ENCODE results near the gene NAE1.
A peak's percentile ranks its signal among the peaks of the same experiment; 100 is the strongest.

NAE1 gene

GRCh38 chr16:66853261-66854139 lies 22.7 kb upstream of the NAE1 start:
- DNase-seq, result no peak
- Histone ChIP-seq H3K27me3 (peaks cover 0 to 4% of the 10 kb centered on the region in 2 donors), H3K9me3 (no peaks in the 10 kb centered on the region), H3K4me1 (no peaks in the 10 kb centered on the region), H3K36me3 (no peaks in the 10 kb centered on the region), H3K4me3 (no peak overlapping the region), H3K27ac (no peak overlapping the region)
- TF ChIP-seq CTCF (IDR thresholded peaks at IDR 0.05), result no peak
- intact Hi-C loops (cut with DNase I; ENCODE audit: low total_unique reads), result loop anchor here (10.0 kb wide), 1 partner anchor 429 kb away; the partner anchor contains the start of gene BEAN1

DNA sequence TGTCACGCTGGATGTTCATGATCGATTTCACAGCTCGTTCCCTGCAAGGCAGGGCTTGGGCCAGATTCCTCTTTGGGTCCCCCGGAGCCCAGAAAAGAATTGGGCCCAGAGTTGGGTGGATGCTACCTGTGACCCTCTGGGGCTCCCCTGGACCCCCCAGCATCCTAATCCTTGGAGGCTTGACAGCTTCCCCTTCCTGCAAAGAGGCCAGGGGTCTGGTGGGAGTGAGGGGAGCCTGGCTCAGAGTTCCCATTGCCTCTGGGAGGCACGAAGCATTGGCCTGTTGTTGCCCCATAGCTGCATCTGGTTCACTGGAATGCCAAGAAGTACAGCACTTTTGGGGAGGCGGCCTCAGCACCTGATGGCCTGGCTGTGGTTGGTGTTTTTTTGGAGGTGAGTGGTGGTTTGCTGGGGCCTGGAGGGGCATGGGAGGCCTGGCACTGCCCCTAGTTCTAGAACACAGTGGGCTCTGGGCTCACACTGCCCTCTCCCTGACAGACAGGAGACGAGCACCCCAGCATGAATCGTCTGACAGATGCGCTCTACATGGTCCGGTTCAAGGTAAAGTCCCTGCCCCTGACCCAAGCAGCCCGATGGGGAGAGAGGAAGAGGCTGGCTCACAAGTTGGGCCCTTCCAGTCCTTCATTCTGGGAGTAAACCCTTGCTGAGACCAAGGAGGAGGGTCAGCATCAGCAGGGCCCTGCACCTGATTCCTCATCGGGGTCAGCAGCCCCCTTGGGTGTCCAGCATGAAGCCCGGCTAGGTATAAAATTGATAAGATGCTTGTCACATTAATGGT lies 20.6 kb upstream of the NAE1 start:
- H3K4me3 ChIP-seq, result no peak overlapping the region
- intact Hi-C loops (cut with DNase I; ENCODE audit: low total_unique reads), result loop anchor here (10.0 kb wide), 1 partner anchor 427 kb away; the partner anchor contains the start of gene BEAN1
- no peak overlapping the region for H3K27ac ChIP-seq
- H3K36me3 ChIP-seq, result no peaks in the 10 kb centered on the region
- DNase-seq, result peak in 1 of 2 donors; percentile 39
- H3K4me1 ChIP-seq, result no peaks in the 10 kb centered on the region
- no peak for TF ChIP-seq CTCF (IDR thresholded peaks at IDR 0.05)
- H3K27me3 ChIP-seq, result peaks cover 0 to 4% of the 10 kb centered on the region in 2 donors
- no peaks in the 10 kb centered on the region for H3K9me3 ChIP-seq

GRCh38 chr16:66850115-66850815 lies 19.5 kb upstream of the NAE1 start:
- H3K9me3 ChIP-seq, result no peaks in the 10 kb centered on the region
- no peak overlapping the region for H3K27ac ChIP-seq
- H3K4me1 ChIP-seq, result peaks cover 0 to 8% (median 8%) of the 10 kb centered on the region in 4 donors
- H3K4me3 ChIP-seq, result no peak overlapping the region
- intact Hi-C loops (cut with DNase I; ENCODE audit: low total_unique reads), result loop anchor here (10.0 kb wide), 1 partner anchor 425 kb away; the partner anchor contains the start of gene BEAN1
- peak in 1 of 2 donors; percentile 29 for DNase-seq
- TF ChIP-seq CTCF (IDR thresholded peaks at IDR 0.05), result no peak
- H3K36me3 ChIP-seq, result no peaks in the 10 kb centered on the region
- peaks cover 0 to 12% of the 10 kb centered on the region in 2 donors for H3K27me3 ChIP-seq

DNA sequence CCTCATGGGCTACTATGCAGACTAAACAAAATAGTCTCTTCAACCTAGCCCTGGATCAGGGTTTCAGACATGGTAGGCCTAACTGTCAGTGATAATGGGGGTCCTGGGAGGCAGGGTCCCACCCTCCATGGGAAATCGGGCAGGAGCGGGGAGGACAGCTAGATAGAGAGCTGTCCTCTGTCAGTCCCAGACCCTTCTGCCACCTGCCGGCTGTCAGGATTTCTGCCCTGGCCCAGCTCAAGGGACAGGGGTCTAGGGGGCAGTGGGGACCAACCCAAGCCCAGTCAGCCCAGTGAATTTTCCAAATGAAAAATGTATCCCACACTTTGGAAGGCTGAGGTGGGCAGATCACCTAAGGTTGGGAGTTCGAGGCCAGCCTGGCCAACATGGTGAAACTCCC lies 18.8 kb upstream of the NAE1 start:
- no peak overlapping the region for H3K4me3 ChIP-seq
- intact Hi-C loops (cut with DNase I; ENCODE audit: low total_unique reads), result no loop called here
- no peaks in the 10 kb centered on the region for H3K9me3 ChIP-seq
- no peak overlapping the region for H3K27ac ChIP-seq
- H3K4me1 ChIP-seq, result peaks cover 4 to 15% (median 15%) of the 10 kb centered on the region in 4 donors
- H3K36me3 ChIP-seq, result no peaks in the 10 kb centered on the region
- peaks cover 4 to 19% of the 10 kb centered on the region in 2 donors for H3K27me3 ChIP-seq
- TF ChIP-seq CTCF (IDR thresholded peaks at IDR 0.05), result no peak
- peak in 1 of 2 donors; percentile 31 for DNase-seq

- intact Hi-C loops (cut with DNase I; ENCODE audit: low total_unique reads), result no loop called here
- no peak overlapping the region for H3K27ac ChIP-seq
- H3K4me1 ChIP-seq, result peaks cover 8 to 20% (median 20%) of the 10 kb centered on the region in 4 donors
- peaks cover 6 to 25% of the 10 kb centered on the region in 2 donors for H3K27me3 ChIP-seq
- no peak overlapping the region for H3K4me3 ChIP-seq
- TF ChIP-seq CTCF (IDR thresholded peaks at IDR 0.05), result no peak
- DNase-seq, result peak in 1 of 2 donors; percentile 19
- H3K36me3 ChIP-seq, result no peaks in the 10 kb centered on the region
- no peaks in the 10 kb centered on the region for H3K9me3 ChIP-seq
These were observed 18.2 kb upstream of the NAE1 start for GRCh38 chr16:66849021-66849420.
